Activated CD4-positive, alpha-beta memory T cell treated with anti-CD3 and anti-CD28 coated beads for 36 hours (primary cell): ENCODE data around the gene KRTDAP. TPM values are rescaled to one million over a fixed set of nuclear protein-coding genes. Genes with fewer than 3 reads are reported as not detected.
"Not testable (repeated sequence)": the region's sequence is repeated elsewhere in the genome, so short reads cannot be mapped to it uniquely, and the experiment has no call there.

Experiments used
- CTCF ChIA-PET: fragments of 350-600 bp; sonication (Branson Sonifier 250); formaldehyde crosslinking; loops from one replicate; lab custom pipeline; 2021; ENCODE audit warnings: antibody characterized with exemption, inconsistent platforms; lab: Charles Lee
- POLR2A ChIA-PET: fragments of 350-600 bp; sonication (Branson Sonifier 250); formaldehyde crosslinking; loops from one replicate; lab custom pipeline; 2021; ENCODE audit warnings: antibody characterized with exemption; lab: Charles Lee
- DNase-seq: peaks from one replicate; pipeline ENCODE4 v3.0.0-alpha.2; 2020
- H3K27ac Mint-ChIP-seq: one replicate; pipeline ENCODE4 v1.8.0; 2021; ENCODE audit warnings: mixed read lengths
- H3K27me3 Mint-ChIP-seq: one replicate; pipeline ENCODE4 v1.8.0; 2021; ENCODE audit warnings: mixed read lengths
- H3K36me3 Mint-ChIP-seq: one replicate; pipeline ENCODE4 v1.8.0; 2021; ENCODE audit warnings: mixed read lengths
- H3K4me1 Mint-ChIP-seq: one replicate; pipeline ENCODE4 v1.8.0; 2021; ENCODE audit warnings: low read depth, mixed read lengths
- H3K4me3 Mint-ChIP-seq: one replicate; pipeline ENCODE4 v1.8.0; 2021; ENCODE audit warnings: mild to moderate bottlenecking, mixed read lengths
- H3K9me3 Mint-ChIP-seq: one replicate; pipeline ENCODE4 v1.8.0; 2021; ENCODE audit warnings: mixed read lengths
- intact Hi-C: fragments of 100-400 bp; cut with micrococcal nuclease; formaldehyde crosslinking; loops from one replicate; pipeline ENCODE4 v1.15.1; 2023
- total RNA-seq, 2 experiments: library from RNA; stranded (reverse); gene quantifications; one replicate each; pipeline ENCODE4 v1.2.3, GENCODE V29; 2021

The KRTDAP gene
- total RNA-seq, 2 experiments from 2014 or later, result not detected

- intact Hi-C loops, result no loop called here
- H3K27me3 Mint-ChIP-seq, result no peaks in the 10 kb centered on the region
- no peaks in the 10 kb centered on the region for H3K9me3 Mint-ChIP-seq
- H3K4me1 Mint-ChIP-seq, result no peaks in the 10 kb centered on the region
- H3K4me3 Mint-ChIP-seq, result no peak overlapping the region
- no peaks in the 10 kb centered on the region for H3K36me3 Mint-ChIP-seq
- ChIA-PET POLR2A (no interaction called here), CTCF (interaction anchor here (0.9 kb wide), 1 partner anchor 19 kb away, joined by 3 read pairs; no protein-coding TSS in a partner anchor)
- peak; percentile 40 for DNase-seq
- no peak overlapping the region for H3K27ac Mint-ChIP-seq
These were observed 14.1 kb downstream of the KRTDAP start for GRCh38 chr19:35476149-35476548.

- H3K4me1 Mint-ChIP-seq, H3K27ac Mint-ChIP-seq, H3K36me3 Mint-ChIP-seq, H3K4me3 Mint-ChIP-seq, CTCF ChIA-PET, DNase-seq, H3K27me3 Mint-ChIP-seq, intact Hi-C loops, H3K9me3 Mint-ChIP-seq, POLR2A ChIA-PET: not testable (repeated sequence)
These were observed 15.7 kb downstream of the KRTDAP start for GRCh38 chr19:35474594-35474993.

- Mint-ChIP-seq H3K27me3 (no peaks in the 10 kb centered on the region), H3K4me3 (no peak overlapping the region), H3K36me3 (no peaks in the 10 kb centered on the region), H3K27ac (no peak overlapping the region), H3K4me1 (no peaks in the 10 kb centered on the region), H3K9me3 (no peaks in the 10 kb centered on the region)
- DNase-seq, result no peak
- CTCF ChIA-PET, result interaction anchor here (0.7 to 1.8 kb wide), 2 partner anchors 14 to 121 kb away, joined by 3 to 10 read pairs; no protein-coding TSS in a partner anchor
- POLR2A ChIA-PET, result no interaction called here
- intact Hi-C loops, result no loop called here
These were observed 16.2 kb downstream of the KRTDAP start for GRCh38 chr19:35474104-35474503.

- no peak for DNase-seq
These were observed 18.3 kb downstream of the KRTDAP start for GRCh38 chr19:35471946-35472345.

GRCh38 chr19:35471075-35471474 is 19.2 kb downstream of the KRTDAP start:
- H3K4me3 Mint-ChIP-seq, H3K27ac Mint-ChIP-seq, H3K9me3 Mint-ChIP-seq, DNase-seq, H3K36me3 Mint-ChIP-seq, H3K27me3 Mint-ChIP-seq, intact Hi-C loops, H3K4me1 Mint-ChIP-seq, POLR2A ChIA-PET: not testable (repeated sequence)
- CTCF ChIA-PET, result interaction anchor here (6.0 kb wide), 1 partner anchor 117 kb away, joined by 101 read pairs; no protein-coding TSS in a partner anchor

More at GRCh38 chr19:35471946-35472345, 18.3 kb downstream of the KRTDAP start:
- Mint-ChIP-seq H3K27ac (no peak overlapping the region), H3K27me3 (no peaks in the 10 kb centered on the region), H3K4me3 (no peak overlapping the region), H3K9me3 (no peaks in the 10 kb centered on the region), H3K4me1 (peaks cover 2% of the 10 kb centered on the region), H3K36me3 (no peaks in the 10 kb centered on the region)
- ChIA-PET POLR2A (no interaction called here), CTCF (interaction anchor here (0.6 to 2.1 kb wide), 3 partner anchors 9 to 832 kb away, joined by 4 to 11 read pairs (median 4); no protein-coding TSS in a partner anchor)
- intact Hi-C loops, result no loop called here

GRCh38 chr19:35470128-35470527 is 20.1 kb downstream of the KRTDAP start:
- Mint-ChIP-seq H3K4me3 (no peak overlapping the region), H3K4me1 (peaks cover 2% of the 10 kb centered on the region), H3K36me3 (no peaks in the 10 kb centered on the region), H3K27me3 (no peaks in the 10 kb centered on the region), H3K9me3 (no peaks in the 10 kb centered on the region), H3K27ac (no peak overlapping the region)
- ChIA-PET POLR2A (interaction anchor here (1.0 to 1.2 kb wide), 2 partner anchors 117 to 195 kb away, joined by 3 read pairs; no protein-coding TSS in a partner anchor), CTCF (interaction anchor here (0.6 to 6.0 kb wide), 4 partner anchors 10 to 142 kb away, joined by 3 to 101 read pairs (median 4); partner anchors contain the start of gene CD22)
- no peak for DNase-seq
- intact Hi-C loops, result no loop called here

GRCh38 chr19:35468637-35469036 is 21.6 kb downstream of the KRTDAP start:
- Mint-ChIP-seq H3K4me3 (no peak overlapping the region), H3K36me3 (no peaks in the 10 kb centered on the region), H3K9me3 (no peaks in the 10 kb centered on the region), H3K4me1 (peaks cover 7% of the 10 kb centered on the region), H3K27ac (peak overlapping the region; percentile 20), H3K27me3 (no peaks in the 10 kb centered on the region)
- ChIA-PET POLR2A (interaction anchor here (1.2 kb wide), 1 partner anchor 116 kb away, joined by 4 read pairs; no protein-coding TSS in a partner anchor), CTCF (interaction anchor here (0.5 to 6.0 kb wide), 18 partner anchors 8 to 231 kb away, joined by 3 to 101 read pairs (median 4); partner anchors contain the start of genes FFAR1, FFAR3 and USF2)
- intact Hi-C loops, result loop anchor here (1.0 kb wide), 1 partner anchor 116 kb away; no protein-coding TSS in a partner anchor
- peak; percentile 77 for DNase-seq

GRCh38 chr19:35466259-35466658 is 24.0 kb downstream of the KRTDAP start:
- DNase-seq, result no peak
- intact Hi-C loops, result no loop called here
- Mint-ChIP-seq H3K9me3 (no peaks in the 10 kb centered on the region), H3K36me3 (no peaks in the 10 kb centered on the region), H3K4me3 (no peak overlapping the region), H3K27ac (no peak overlapping the region), H3K4me1 (peaks cover 22% of the 10 kb centered on the region), H3K27me3 (peaks cover 2% of the 10 kb centered on the region)
- POLR2A ChIA-PET, result interaction anchor here (0.7 kb wide), 1 partner anchor 15 kb away, joined by 3 read pairs; no protein-coding TSS in a partner anchor
- CTCF ChIA-PET, result interaction anchor here (0.6 to 6.0 kb wide), 4 partner anchors 16 to 112 kb away, joined by 3 to 101 read pairs (median 4); no protein-coding TSS in a partner anchor

GRCh38 chr19:35462956-35463355 is 27.3 kb downstream of the KRTDAP start:
- not testable (repeated sequence) for H3K36me3 Mint-ChIP-seq, DNase-seq, H3K9me3 Mint-ChIP-seq, H3K27me3 Mint-ChIP-seq
- Mint-ChIP-seq H3K4me1 (peaks cover 28% of the 10 kb centered on the region), H3K27ac (peak overlapping the region; percentile 76), H3K4me3 (peak overlapping the region; percentile 18)
- CTCF ChIA-PET, result interaction anchor here (0.6 to 1.4 kb wide), 6 partner anchors 9 to 193 kb away, joined by 3 to 5 read pairs (median 4); partner anchors contain the start of genes FFAR1 and FFAR3
- POLR2A ChIA-PET, result interaction anchor here (0.9 to 1.3 kb wide), 2 partner anchors 11 to 115 kb away, joined by 3 to 7 read pairs; partner anchors contain the start of gene FFAR1
- intact Hi-C loops, result loop anchor here (1.0 to 2.0 kb wide), 3 partner anchors 12 to 116 kb away; partner anchors contain the start of gene FFAR1

GRCh38 chr19:35462476-35462953 is 27.7 kb downstream of the KRTDAP start:
- DNase-seq, result peak; percentile 56
- Mint-ChIP-seq H3K36me3 (no peaks in the 10 kb centered on the region), H3K27ac (peak overlapping the region; percentile 76), H3K9me3 (no peaks in the 10 kb centered on the region), H3K27me3 (peaks cover 2% of the 10 kb centered on the region), H3K4me1 (peaks cover 29% of the 10 kb centered on the region), H3K4me3 (peak overlapping the region; percentile 18)
- ChIA-PET POLR2A (interaction anchor here (0.9 to 1.3 kb wide), 2 partner anchors 11 to 115 kb away, joined by 3 to 7 read pairs; partner anchors contain the start of gene FFAR1), CTCF (interaction anchor here (0.6 to 1.4 kb wide), 8 partner anchors 9 to 193 kb away, joined by 3 to 5 read pairs (median 3); partner anchors contain the start of genes FFAR1 and FFAR3)
- intact Hi-C loops, result loop anchor here (1.0 to 2.0 kb wide), 3 partner anchors 11 to 116 kb away; partner anchors contain the start of gene FFAR1

GRCh38 chr19:35461788-35462187 is 28.5 kb downstream of the KRTDAP start:
- ChIA-PET CTCF (interaction anchor here (0.6 to 1.4 kb wide), 5 partner anchors 8 to 108 kb away, joined by 3 to 5 read pairs (median 3); partner anchors contain the start of gene FFAR3), POLR2A (interaction anchor here (0.9 to 1.3 kb wide), 2 partner anchors 10 to 114 kb away, joined by 3 to 7 read pairs; partner anchors contain the start of gene FFAR1)
- not testable (repeated sequence) for H3K27ac Mint-ChIP-seq, DNase-seq, H3K4me3 Mint-ChIP-seq, H3K36me3 Mint-ChIP-seq, H3K9me3 Mint-ChIP-seq, H3K27me3 Mint-ChIP-seq
- H3K4me1 Mint-ChIP-seq, result peaks cover 33% of the 10 kb centered on the region
- intact Hi-C loops, result loop anchor here (1.0 to 2.0 kb wide), 3 partner anchors 10 to 115 kb away; partner anchors contain the start of gene FFAR1

GRCh38 chr19:35461060-35461459 is 29.2 kb downstream of the KRTDAP start:
- intact Hi-C loops, result no loop called here
- peaks cover 2% of the 10 kb centered on the region for H3K27me3 Mint-ChIP-seq
- H3K9me3 Mint-ChIP-seq, result no peaks in the 10 kb centered on the region
- ChIA-PET POLR2A (interaction anchor here (0.6 kb wide), 1 partner anchor 394 kb away, joined by 4 read pairs; no protein-coding TSS in a partner anchor), CTCF (interaction anchor here (1.2 kb wide), 1 partner anchor 12 kb away, joined by 3 read pairs; no protein-coding TSS in a partner anchor)
- peaks cover 33% of the 10 kb centered on the region for H3K4me1 Mint-ChIP-seq
- H3K27ac Mint-ChIP-seq, result no peak overlapping the region
- DNase-seq, result no peak
- no peak overlapping the region for H3K4me3 Mint-ChIP-seq
- no peaks in the 10 kb centered on the region for H3K36me3 Mint-ChIP-seq
